ENCODE data around the gene TNNI3K.

DNA sequence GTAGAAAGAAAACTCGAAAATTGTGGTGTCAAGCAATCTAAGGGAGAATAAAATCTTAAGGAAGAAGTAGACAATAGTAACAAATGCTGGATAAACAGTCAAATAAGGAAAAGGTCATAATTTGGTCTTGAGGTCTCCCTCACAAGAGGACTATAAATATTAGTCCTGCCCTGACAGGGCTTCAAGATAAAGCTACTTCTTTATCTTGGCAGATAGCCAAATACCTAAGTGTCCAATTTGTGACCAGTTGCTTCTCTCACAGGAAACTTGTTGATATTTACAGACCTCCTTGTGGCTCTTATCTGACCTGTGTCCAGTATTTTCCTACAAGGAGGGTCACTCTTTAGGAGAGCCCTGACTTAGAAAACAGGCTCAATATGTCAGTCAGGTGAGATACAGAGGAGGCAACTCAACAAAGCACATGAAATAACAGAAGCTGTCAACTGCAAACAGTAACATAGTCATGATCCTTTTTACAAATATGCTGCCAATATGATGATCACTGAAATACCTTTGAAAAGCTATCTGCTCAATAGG, 88.8 kb downstream of the TNNI3K start:
- TF ChIP-seq GATA2 (IDR thresholded peaks at IDR 0.05; ENCODE audit: low read depth, low read length), result no peak
- no peak for TF ChIP-seq GATA3 (IDR thresholded peaks at IDR 0.05; ENCODE audit: low read depth, low read length)

Measured in SH-SY5Y (cell line).